H1 (cell line): ENCODE measurements around the gene RAB3IL1. TPM values are rescaled to one million over a fixed set of nuclear protein-coding genes. Genes with fewer than 3 reads are reported as not detected.

Experiments
- CHD7 ChIP-seq: fragments of 300-600 bp; sonication (generic); IDR thresholded peaks from 2 replicates; pipeline ENCODE4 v1.7.1; 2012; ENCODE audit warnings: low read length, moderate library complexity, mild to moderate bottlenecking, inconsistent platforms; ENCODE audit not compliant: insufficient replicate concordance
- GTF2F1 ChIP-seq: IDR thresholded peaks from 2 replicates; pipeline ENCODE4 v1.6.1; 2012; ENCODE audit warnings: low read depth, low read length, improper control_type of control experiment, borderline replicate concordance
- SIN3A ChIP-seq, 2 experiments: IDR thresholded peaks in 1 of 2; conservative IDR thresholded peaks in 1 of 2; 2 replicates each; pipeline ENCODE4 v1.6.1; 2011 to 2012; ENCODE audit warnings: low read length in 2 of 2, improper control_type of control experiment in 1 of 2, low read depth in 1 of 2, mild to moderate bottlenecking in 1 of 2
- TAF7 ChIP-seq: optimal IDR thresholded peaks from 2 replicates; pipeline ENCODE3; 2011; ENCODE audit warnings: low read depth, mild to moderate bottlenecking, inconsistent platforms, low read length, moderate library complexity, borderline replicate concordance
- polyA plus RNA-seq, 7 experiments: library from polyadenylated mRNA; depleted of rRNA in 3 of 7; stranded (reverse) in 5 of 7; unstranded in 2 of 7; fragments of >200 nt in 5 of 7; fragments of 200-250 nt in 2 of 7; gene quantifications; 1 replicate in 5 of 7; 2 replicates in 1 of 7; 4 replicates in 1 of 7; pipeline versions ENCODE4 v1.2.1 to v1.2.3, GENCODE V29; 2011 to 2013; ENCODE audit warnings: missing spikeins in 2 of 7, mixed read lengths in 2 of 7
- total RNA-seq: library from RNA; stranded (reverse); fragmentation: NEBNext Ultra II Directional; extraction: Animal tissue kit (Norgen Biotek cat#: 25700); gene quantifications from 2 replicates; pipeline ENCODE4 v1.2.1, GENCODE V29; 2021

Gene RAB3IL1
- total and polyA plus RNA-seq, 2 of the 8 experiments (the other 6 are each of a cell fraction or from before 2014, with no cell fraction given) = 6.8 to 7.9 TPM

DNA sequence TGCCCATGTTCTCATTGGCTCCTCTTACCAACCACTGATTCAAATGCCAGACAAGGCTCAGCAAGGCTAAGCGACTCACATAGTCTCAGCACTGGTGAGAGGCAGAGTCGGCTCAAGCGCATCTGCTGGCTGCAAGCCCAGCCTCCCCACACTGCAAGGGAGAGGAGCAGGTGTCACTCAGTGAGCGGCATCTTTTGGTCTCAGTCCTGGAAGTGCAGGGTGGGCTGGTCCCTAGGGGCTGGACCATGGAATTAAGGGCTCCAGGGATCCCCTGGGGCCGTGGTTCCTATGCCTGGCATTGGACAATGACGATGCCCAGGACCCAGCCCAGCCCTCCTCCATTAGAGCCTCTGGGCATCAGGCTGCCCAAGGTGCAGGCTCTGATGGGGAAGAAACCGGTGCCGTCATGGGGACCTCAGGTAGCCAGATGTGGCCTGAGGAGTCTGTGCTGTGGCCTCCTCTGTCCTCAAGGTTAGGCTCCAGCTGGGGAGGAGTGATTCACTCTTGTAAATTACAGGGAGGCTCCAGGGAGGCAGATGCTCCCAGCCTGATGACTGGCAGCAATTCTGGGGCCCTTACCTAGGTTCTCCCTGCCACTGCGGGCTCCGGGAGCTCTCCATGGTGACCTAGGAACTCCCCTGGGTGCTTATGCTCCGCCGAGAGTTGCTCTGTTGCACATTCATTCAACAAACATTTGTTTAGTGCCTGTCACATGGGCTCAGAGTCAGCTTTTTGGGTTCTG is 61.3 kb downstream of the RAB3IL1 start (continued):
- no peak for TF ChIP-seq CHD7
- TF ChIP-seq TAF7 = no peak
- no peak for TF ChIP-seq GTF2F1
- no peak for TF ChIP-seq SIN3A (conservative IDR thresholded peaks at IDR 0.05 in 1 of 2, IDR thresholded peaks at IDR 0.05 in 1 of 2; ENCODE audit: low read depth in 1 of 2, low read length in 2 of 2)
